Cardiac fibroblast (primary cell): ENCODE measurements around the gene PTPRN2.

Source experiments
- DNase-seq, 2 donors: peaks; one replicate each; pipeline versions ENCODE4 v3.0.0 to v3.0.0-alpha.2; 2010; ENCODE audit warnings: low read depth in 2 of 2
- H3K4me3 ChIP-seq, 2 donors: replicated peaks in 1 of 2; 1 replicate in 1 of 2; 2 replicates in 1 of 2; pipeline ENCODE4 v1.5.1; 2011; ENCODE audit warnings: low read depth in 2 of 2, low read length in 2 of 2, mild to moderate bottlenecking in 2 of 2, moderate library complexity in 1 of 2
- TF ChIP-seq, protein P1 (sequence below): IDR thresholded peaks from one replicate; pipeline ENCODE4 v1.5.1; 2011; ENCODE audit warnings: low read depth, mild to moderate bottlenecking, low read length, inconsistent platforms

Gene PTPRN2

DNA sequence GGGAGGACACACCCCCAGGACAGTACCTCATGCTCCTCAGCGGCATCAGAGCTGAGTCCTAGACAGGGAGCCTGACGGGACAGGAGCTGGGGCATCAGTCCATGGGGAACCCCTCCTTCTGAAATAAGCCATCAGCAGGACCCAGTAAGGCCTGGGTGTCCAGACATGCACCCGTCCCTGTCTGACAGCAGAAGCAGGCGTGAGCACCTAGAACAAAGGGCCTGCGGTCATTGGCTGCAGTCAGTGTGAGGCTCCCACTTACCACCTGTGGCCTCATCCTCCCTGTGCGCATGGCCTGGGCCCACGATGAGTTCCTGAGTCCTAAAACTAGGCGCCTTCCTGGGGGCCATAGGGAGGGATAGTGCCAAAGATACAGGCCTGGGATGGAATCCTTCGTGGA, 484.7 kb downstream of the PTPRN2 start:
- TF ChIP-seq, protein P1, sequence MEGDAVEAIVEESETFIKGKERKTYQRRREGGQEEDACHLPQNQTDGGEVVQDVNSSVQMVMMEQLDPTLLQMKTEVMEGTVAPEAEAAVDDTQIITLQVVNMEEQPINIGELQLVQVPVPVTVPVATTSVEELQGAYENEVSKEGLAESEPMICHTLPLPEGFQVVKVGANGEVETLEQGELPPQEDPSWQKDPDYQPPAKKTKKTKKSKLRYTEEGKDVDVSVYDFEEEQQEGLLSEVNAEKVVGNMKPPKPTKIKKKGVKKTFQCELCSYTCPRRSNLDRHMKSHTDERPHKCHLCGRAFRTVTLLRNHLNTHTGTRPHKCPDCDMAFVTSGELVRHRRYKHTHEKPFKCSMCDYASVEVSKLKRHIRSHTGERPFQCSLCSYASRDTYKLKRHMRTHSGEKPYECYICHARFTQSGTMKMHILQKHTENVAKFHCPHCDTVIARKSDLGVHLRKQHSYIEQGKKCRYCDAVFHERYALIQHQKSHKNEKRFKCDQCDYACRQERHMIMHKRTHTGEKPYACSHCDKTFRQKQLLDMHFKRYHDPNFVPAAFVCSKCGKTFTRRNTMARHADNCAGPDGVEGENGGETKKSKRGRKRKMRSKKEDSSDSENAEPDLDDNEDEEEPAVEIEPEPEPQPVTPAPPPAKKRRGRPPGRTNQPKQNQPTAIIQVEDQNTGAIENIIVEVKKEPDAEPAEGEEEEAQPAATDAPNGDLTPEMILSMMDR = no peak
- no peak overlapping the region for H3K4me3 ChIP-seq
- DNase-seq = no peak

DNA sequence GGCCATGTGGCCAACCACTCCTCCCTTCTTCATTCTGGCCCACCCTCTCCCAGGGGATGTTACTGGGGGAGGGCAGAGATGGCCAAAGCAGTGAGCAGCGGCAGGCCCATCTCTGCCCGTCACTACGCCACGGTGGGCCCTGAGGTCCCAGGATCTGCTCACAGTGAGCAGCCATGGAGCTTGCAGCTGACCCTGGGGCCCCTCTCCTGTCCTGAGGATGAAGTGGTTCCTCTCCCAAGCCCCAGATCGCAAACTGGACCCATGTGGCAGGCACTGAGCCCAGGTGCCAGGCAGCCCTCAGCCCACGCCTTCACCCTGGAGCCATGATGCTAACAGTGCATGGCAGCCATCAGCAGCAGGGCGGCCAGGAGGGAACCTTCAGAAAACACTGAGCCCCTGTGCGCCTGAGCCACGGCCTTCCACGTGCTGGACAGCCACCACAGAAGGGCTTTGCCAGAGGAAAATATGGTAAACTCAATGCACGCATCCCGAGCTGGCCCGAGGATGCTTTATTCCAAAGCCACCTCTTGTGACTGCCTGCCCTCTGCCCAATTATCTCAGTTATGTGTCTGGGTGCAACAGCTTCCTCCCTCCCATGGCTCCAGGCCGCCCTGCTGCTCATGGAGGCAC, 485.7 kb downstream of the PTPRN2 start:
- DNase-seq = no peak
- TF ChIP-seq, protein P1 = no peak
- no peak overlapping the region for H3K4me3 ChIP-seq

DNA sequence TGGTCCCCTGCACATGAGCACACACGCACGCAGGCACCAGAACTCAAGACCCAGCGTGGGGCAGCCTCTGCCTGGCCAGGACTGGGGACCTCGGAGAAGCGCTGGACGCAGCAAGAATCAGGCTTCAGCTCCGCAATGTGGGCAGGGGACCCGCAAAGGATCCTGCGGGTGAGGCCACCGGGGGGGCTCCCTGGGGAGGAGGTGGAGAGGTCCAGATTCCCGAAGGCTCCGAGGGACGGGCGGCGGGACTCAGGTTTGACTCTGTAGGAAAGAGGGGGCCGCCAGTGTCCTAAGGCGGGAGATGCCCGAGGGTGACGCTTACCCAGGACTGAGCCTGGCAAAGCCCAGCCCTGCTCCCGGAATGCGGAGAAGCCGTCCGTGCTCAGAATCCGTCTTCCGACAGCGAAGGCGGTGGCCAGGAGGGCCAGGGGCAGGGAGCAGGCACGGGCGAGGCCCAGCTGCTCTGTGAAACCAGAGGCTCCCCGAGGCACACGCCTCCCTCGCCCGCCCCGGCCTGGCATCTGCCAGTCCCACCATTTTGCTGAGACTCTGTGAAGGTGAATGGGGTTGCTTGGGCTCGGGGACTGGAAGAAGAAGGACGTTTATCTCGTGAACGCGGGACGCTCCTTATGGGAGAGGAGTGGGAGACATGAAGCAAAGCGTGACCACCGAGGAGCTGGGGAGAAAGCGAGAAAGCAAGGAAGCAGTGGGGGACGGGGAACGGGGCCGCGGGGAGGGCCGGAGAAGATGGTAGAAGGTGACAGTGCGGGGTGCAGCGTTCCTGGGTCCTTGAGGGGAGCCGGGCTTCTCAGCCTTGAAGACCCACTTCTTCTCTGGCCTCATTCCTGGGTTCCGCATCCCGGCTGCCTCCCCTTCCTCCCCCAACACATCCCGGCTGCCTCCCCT, 489.2 kb downstream of the PTPRN2 start:
- H3K4me3 ChIP-seq = no peak overlapping the region
- no peak for DNase-seq
- TF ChIP-seq, protein P1 = no peak

DNA sequence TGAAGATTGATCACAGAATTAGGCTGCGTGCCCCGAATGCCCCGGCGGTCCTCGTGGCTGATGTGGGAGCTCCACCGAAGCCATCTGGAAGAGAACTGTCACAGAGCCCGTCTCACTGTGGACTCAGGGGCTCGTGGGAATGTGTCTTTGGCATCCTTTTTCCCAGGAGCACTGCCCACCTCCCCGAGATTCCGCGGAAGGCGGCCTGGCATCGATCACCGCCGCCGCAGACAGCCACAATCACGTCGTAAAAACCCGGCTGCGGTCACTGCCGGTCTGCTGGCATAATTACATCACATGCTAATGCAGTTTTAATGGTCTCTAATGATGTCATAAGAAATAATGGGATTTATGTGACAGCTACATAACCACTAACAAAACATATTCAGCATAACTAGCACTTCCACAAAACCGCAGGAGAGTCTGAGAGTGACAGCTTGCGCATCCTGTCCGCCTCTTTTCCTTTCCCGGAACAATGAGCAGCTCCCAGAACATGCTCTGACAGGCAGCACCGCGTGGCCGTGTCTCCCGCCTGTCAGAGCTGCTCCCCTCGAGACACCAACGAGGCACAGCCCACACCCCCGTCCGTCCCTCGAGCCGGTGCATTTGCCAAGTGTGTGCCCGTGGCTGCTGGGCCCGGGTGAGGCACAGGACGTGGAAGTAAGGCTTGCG, 490.0 kb downstream of the PTPRN2 start:
- no peak for DNase-seq
- TF ChIP-seq, protein P1 = no peak
- H3K4me3 ChIP-seq = no peak overlapping the region

DNA sequence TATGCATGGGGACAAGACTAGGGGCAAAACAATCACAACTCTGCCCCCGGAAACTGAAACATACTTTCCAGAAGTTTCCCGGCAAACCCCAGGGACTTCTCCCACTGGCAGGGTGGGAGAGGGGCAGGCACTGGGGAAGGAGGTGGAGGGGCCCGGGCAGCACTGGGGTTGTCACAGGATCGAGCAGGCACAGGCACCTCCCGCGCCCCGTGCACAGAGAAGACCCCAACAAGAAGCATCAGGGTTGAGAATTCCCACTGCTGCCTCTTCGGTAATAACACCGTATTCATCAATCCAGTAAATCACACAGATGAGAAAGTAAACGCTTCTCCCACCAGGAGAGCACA, 490.5 kb downstream of the PTPRN2 start:
- TF ChIP-seq, protein P1 = no peak
- no peak overlapping the region for H3K4me3 ChIP-seq
- no peak for DNase-seq

DNA sequence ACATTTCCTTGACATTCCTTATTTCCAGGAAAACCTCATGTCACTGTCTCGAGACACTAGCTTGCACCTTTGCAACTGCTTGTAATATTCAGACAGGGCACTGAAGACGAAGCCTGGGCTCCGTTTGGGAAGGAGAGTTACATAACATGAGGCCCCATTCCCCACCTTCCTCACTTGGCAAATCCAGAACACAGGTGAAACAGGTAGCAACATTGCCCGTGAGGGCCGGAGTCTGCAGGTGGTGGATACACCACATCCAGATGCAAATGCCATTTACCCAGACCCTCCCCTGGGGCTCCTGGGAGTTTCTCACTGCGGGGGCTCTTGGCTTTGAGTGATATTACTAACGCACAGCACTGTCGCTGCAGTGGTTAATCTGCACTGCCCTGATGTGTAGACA, 491.0 kb downstream of the PTPRN2 start:
- no peak for DNase-seq
- no peak overlapping the region for H3K4me3 ChIP-seq
- TF ChIP-seq, protein P1 = no peak
